Prostate gland (tissue), 2 donors: Measurements from ENCODE around the gene EIF4H. TPM values are rescaled to one million over a fixed set of nuclear protein-coding genes. Genes with fewer than 3 reads are reported as not detected.

Experiments
- DNase-seq: peaks from one replicate; pipeline ENCODE4 v3.0.0-alpha.2; 2019; ENCODE audit warnings: low spot score
- H3K27ac ChIP-seq, 2 donors: fragments of 200-600 bp; sonication (generic); 2 replicates each; pipeline ENCODE4 v1.5.1; 2017 to 2019
- H3K27me3 ChIP-seq: fragments of 200-600 bp; sonication (generic); replicated peaks from 2 replicates; pipeline ENCODE4 v1.5.1; 2019; ENCODE audit not compliant: insufficient read depth
- H3K36me3 ChIP-seq, 2 donors: fragments of 200-600 bp; sonication (generic); 1 replicate in 1 of 2; 2 replicates in 1 of 2; pipeline versions ENCODE4 v1.5.1 to v1.8.1; 2017 to 2019
- H3K4me1 ChIP-seq: fragments of 200-600 bp; sonication (generic); replicated peaks from 2 replicates; pipeline ENCODE4 v1.5.1; 2019
- H3K4me3 ChIP-seq, 2 donors: fragments of 200-600 bp; sonication (generic); 2 replicates each; pipeline ENCODE4 v1.5.1; 2017 to 2019
- H3K9me3 ChIP-seq: fragments of 200-600 bp; sonication (generic); 2 replicates; pipeline ENCODE4 v1.5.1; 2017
- POLR2A ChIP-seq: fragments of 450-650 bp; IDR thresholded peaks from one replicate; pipeline ENCODE4 v1.6.1; 2016; ENCODE audit warnings: antibody characterized with exemption, mild to moderate bottlenecking
- POLR2AphosphoS5 ChIP-seq: sonication (generic); formaldehyde crosslinking; IDR thresholded peaks from one replicate; pipeline ENCODE4 v1.6.1; 2017; ENCODE audit warnings: antibody characterized with exemption
- WGBS: methylation state at CpG from one replicate; pipeline ENCODE4 v1.1.5; 2018; 5-methylcytosine and 5-hydroxymethylcytosine counted together
- intact Hi-C: fragments of 100-400 bp; cut with DNase I; formaldehyde crosslinking; loops from one replicate; pipeline ENCODE4 v1.14.2; 2022
- microRNA counts, 2 donors: library from miRNA; unstranded; fragments of <30 nt; microRNA quantifications; one replicate each; lab custom pipeline; 2016 to 2017
- microRNA-seq: library from miRNA; unstranded; fragments of <30 nt; microRNA quantifications from one replicate; pipeline ENCODE4, GENCODE V29; 2016
- small RNA-seq, 2 donors: library from RNA; depleted of rRNA; stranded (forward); fragments of <200 nt; gene quantifications; one replicate each; pipeline ENCODE3, GENCODE V24; 2016
- total RNA-seq, 2 donors: library from RNA; depleted of rRNA; stranded (reverse); fragments of >200 nt; gene quantifications; one replicate each; pipeline ENCODE4 v1.1.0, GENCODE V29; 2016
- TF ChIP-seq, protein P1 (sequence below), 4 experiments: fragments of 200-600 bp in 2 of 4; fragments of 450-650 bp in 2 of 4; sonication (generic) in 2 of 4; IDR thresholded peaks; 1 replicate in 3 of 4; 2 replicates in 1 of 4; pipeline ENCODE4 v1.5.1; 2016 to 2019; ENCODE audit warnings: antibody characterized with exemption in 4 of 4, mild to moderate bottlenecking in 2 of 4, moderate library complexity in 2 of 4

Gene EIF4H
- total RNA-seq, 2 donors from 2014 or later = 199 to 252 TPM

GRCh38 chr7:74240482-74240881, 66.3 kb downstream of the EIF4H start:
- no peaks in the 10 kb centered on the region for H3K27me3 ChIP-seq
- TF ChIP-seq POLR2AphosphoS5 = no peak
- TF ChIP-seq, protein P1, sequence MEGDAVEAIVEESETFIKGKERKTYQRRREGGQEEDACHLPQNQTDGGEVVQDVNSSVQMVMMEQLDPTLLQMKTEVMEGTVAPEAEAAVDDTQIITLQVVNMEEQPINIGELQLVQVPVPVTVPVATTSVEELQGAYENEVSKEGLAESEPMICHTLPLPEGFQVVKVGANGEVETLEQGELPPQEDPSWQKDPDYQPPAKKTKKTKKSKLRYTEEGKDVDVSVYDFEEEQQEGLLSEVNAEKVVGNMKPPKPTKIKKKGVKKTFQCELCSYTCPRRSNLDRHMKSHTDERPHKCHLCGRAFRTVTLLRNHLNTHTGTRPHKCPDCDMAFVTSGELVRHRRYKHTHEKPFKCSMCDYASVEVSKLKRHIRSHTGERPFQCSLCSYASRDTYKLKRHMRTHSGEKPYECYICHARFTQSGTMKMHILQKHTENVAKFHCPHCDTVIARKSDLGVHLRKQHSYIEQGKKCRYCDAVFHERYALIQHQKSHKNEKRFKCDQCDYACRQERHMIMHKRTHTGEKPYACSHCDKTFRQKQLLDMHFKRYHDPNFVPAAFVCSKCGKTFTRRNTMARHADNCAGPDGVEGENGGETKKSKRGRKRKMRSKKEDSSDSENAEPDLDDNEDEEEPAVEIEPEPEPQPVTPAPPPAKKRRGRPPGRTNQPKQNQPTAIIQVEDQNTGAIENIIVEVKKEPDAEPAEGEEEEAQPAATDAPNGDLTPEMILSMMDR (IDR thresholded peaks at IDR 0.05) = no peak
- TF ChIP-seq POLR2A = no peak
- H3K27ac ChIP-seq = no peak overlapping the region
- no peak for DNase-seq
- intact Hi-C loops = no loop called here
- no peaks in the 10 kb centered on the region for H3K4me1 ChIP-seq
- H3K36me3 ChIP-seq = peaks cover 3 to 6% of the 10 kb centered on the region in 2 donors
- no peaks in the 10 kb centered on the region for H3K9me3 ChIP-seq
- H3K4me3 ChIP-seq = no peak overlapping the region
- 93% methylated on average over 4 of the region's 4 CpGs for WGBS

DNA sequence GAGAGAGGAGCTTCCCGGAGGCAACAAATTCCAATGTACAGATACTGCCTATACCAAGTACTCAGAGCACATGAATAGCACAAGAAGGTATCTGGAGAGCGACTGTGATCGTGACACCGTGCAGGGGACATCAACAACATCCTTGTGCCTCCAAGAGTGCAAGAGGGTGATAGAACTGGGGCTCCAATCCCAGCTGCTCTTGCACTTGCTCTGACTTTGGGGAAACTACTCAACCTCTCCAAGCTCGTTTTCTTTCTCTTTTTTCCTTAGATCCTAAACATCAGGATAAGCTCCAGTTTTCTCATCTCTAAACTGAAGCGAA, 67.9 kb downstream of the EIF4H start:
- 89% methylated on average over 6 of the region's 6 CpGs for WGBS
- DNase-seq = no peak
- Histone ChIP-seq H3K27me3 (no peaks in the 10 kb centered on the region), H3K9me3 (no peaks in the 10 kb centered on the region), H3K36me3 (peaks cover 0 to 6% of the 10 kb centered on the region in 2 donors), H3K4me3 (no peak overlapping the region), H3K27ac (no peak overlapping the region), H3K4me1 (no peaks in the 10 kb centered on the region)
- intact Hi-C loops = no loop called here
- TF ChIP-seq POLR2A (no peak), POLR2AphosphoS5 (no peak)
- TF ChIP-seq, protein P1 (IDR thresholded peaks at IDR 0.05) = no peak

GRCh38 chr7:74246497-74246896, 72.3 kb downstream of the EIF4H start:
- TF ChIP-seq POLR2AphosphoS5 (no peak), POLR2A (no peak)
- TF ChIP-seq, protein P1 (IDR thresholded peaks at IDR 0.05) = no peak
- Histone ChIP-seq H3K27ac (no peak overlapping the region), H3K4me3 (no peak overlapping the region), H3K36me3 (no peaks in the 10 kb centered on the region), H3K4me1 (no peaks in the 10 kb centered on the region), H3K9me3 (no peaks in the 10 kb centered on the region), H3K27me3 (no peaks in the 10 kb centered on the region)
- WGBS = 38% methylated on average over 4 of the region's 4 CpGs
- no peak for DNase-seq
- intact Hi-C loops = no loop called here

MicroRNA genes within 50 kb of the gene (microRNA counts, 767-probe panel; counts per million panel counts)
- 431 to 927 counts per million in 2 donors for microRNA hsa-miR-590-3p (lab: Ali Mortazavi, UCI)
- 2,112 to 2,180 counts per million in 2 donors for microRNA hsa-miR-590-5p (lab: Ali Mortazavi, UCI)

Small RNAs within 50 kb of the gene (microRNA-seq; reads per million reads assigned to microRNA genes)
- 43.9 reads per million, percentile 66 among the genes with 10 or more reads in this experiment for gene MIR590

Small RNAs within 50 kb of the gene (small RNA-seq; reads per million reads assigned to genes)
- 0.09 to 0.20 reads per million in 2 donors for gene MIR590

Other genes with a start within 250 kb of the EIF4H start
- 10 to 100 TPM; 34.7 to 93.4 TPM for gene ELN, start 146.2 kb upstream of the EIF4H start, total RNA-seq
- gene LIMK1, start 90.6 kb upstream of the EIF4H start, total RNA-seq = 10 to 100 TPM; 12.8 to 41.2 TPM
- 1 to 10 TPM; 4.8 to 7.2 TPM for gene LAT2, start 35.6 kb downstream of the EIF4H start, total RNA-seq
- 10 to 100 TPM; 15.6 to 21.9 TPM for gene RFC2, start 80.0 kb downstream of the EIF4H start, total RNA-seq
- 10 to 100 TPM; 18.6 to 24.1 TPM for gene CLIP2, start 115.1 kb downstream of the EIF4H start, total RNA-seq